GM18907 (cell line): ENCODE measurements around the gene NDUFB4.
"Not testable (repeated sequence)": the region's sequence is repeated elsewhere in the genome, so short reads cannot be mapped to it uniquely, and the experiment has no call there.

Source experiments
- ATAC-seq: cut with Tn5 transposase; IDR thresholded peaks from one replicate; pipeline ENCODE4 v1.9.1; 2021; ENCODE audit warnings: mild to moderate bottlenecking, moderate library complexity; ENCODE audit not compliant: unreplicated experiment

Gene NDUFB4

DNA sequence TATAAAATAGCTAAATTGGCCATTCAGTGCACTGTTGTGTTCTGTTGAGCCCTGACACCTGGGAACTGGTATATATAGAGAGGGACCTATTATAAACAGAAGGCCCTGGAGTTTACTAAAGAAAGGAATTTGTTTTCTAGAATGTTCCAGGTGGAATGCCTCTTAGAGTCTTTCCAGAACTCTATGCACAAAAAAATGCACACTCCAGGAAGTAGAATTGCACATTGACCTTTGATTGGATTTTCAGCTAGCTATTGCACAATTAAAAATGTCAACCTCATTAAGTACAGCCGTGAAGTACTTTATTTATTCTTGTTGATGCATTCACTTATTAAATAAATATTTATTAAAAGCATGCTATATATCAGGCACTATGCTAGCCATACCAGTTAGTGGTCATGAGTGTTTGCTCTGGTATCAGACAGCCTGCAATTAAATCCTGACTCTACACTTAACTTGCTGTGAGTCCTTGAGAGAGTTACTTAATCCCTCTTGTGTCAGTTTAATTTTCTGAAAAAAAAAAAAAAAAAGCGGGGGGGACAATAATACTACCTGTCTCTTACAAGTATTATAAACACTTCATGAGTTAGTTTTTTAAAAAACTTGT, 40.8 kb downstream of the NDUFB4 start:
- no peak for ATAC-seq

DNA sequence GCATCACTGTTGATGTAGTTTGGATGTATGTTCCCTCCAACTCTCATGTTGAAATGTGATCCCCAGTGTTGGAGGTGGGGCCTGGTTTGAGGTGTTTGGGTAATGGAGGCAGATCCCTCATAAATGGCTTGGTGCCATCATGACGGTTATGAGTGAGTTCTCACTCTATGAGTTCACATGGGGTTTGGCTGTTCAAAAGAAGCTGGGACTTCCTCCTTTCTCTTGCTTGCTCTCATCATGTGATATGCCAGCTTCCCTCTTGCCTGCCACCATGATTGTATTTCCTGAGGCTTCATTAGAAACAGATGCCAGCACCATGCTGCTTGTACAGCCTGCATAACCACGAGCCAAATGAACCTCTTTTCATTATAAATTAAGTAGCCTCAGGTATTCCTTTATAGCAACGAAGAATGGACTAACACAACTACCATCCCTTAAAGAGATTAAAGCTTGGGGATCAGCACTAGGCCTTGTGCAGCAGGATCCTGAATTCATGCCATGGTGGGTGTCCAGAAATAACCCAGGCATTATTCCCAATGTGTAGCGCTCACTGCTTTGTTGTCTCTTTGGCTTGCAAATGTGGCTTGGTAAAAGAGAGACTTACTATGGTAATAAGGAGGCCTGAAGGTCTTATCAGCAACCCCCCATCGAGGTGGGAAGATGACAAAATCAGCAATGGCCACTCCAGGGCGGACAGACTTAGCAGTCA, 41.9 kb downstream of the NDUFB4 start:
- no peak for ATAC-seq

DNA sequence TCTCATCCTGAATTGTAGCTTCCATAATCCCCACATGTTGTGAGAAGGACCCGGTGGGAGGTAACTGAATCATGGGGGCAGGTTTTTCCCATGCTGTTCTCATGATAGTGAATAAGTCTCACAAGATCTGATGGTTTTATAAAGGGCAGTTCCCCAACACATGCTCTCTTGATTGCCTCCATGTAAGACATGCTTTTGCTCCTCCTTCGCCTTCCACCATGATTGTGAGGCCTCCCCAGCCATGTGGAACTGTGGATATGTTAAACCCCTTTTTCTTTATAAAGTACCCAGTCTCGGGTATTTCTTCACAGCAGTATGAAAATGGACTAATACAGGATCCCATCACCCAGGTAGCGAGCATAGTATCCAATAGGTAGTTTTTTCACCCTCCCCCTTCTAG, 42.7 kb downstream of the NDUFB4 start:
- ATAC-seq, result not testable (repeated sequence)

DNA sequence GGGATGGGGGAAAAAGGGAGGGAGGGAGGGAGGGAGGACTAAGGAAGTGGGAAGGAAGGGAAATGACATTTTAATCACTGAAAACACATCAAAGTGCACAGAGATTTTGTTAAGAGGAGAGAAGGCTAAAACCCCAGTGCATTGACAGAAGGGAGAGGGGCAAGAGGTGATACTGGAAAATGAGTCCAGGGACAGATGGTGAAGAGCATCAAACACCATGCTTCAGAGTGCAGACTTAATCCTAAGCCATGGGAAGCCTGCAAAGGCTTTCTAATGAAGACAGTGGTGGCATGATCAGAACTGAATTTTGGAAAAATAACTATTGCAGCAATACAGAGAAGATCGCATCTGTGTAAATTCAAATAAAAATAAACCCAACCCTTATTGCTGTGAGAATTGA, 44.1 kb downstream of the NDUFB4 start:
- ATAC-seq, result no peak

DNA sequence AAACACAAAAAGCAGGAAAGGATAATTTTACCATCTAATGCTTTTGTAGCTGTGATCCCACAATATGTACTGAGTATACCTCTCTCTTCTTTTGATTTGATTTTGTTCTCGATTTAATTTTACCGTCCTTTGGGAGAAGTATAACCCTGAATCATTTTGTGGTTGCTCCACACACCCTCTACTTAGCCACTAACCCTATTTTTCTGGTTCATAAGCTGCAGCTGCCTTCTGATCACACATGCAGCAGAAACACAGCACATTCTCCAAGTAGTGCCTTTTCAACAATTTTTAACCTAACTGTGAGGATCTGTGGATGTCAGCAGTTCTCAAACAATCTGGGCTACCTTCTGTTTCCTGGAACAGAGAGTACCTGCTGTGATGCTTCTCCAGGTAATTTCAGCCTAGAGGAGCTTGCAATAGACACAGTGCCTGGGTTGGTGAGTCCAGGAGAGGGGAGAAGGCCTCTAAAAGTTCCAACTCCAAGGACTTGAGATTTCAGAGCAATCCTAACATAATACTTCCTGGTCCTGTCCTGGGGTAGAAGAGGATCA, 45.6 kb downstream of the NDUFB4 start:
- ATAC-seq, result no peak

DNA sequence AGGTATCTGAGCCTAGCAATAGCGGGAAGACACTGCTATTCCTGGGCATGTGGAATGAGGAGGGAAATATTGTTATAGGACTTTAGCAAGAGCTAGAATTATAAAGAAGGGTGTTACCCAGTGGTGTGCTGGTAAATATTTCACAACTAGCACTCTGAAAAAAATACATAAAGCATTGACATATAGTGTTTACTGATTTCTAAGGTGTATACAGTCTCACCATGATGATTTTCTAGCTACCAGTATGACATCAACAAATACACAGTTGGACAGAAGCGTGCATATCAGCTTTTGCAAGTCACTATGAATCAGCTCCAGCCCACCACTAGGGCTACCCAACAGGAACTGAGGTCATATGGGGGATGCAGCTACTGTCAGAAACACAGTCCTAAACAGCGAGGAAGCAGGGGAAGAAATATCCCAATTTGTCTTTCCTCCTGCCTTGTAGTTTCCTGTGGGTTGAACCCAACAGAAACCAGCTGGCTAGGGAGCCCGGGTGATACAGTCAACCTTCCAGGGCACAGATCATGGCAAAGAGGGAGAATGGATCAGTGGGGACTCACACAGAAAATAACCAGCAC, 46.3 kb downstream of the NDUFB4 start:
- ATAC-seq, result no peak

DNA sequence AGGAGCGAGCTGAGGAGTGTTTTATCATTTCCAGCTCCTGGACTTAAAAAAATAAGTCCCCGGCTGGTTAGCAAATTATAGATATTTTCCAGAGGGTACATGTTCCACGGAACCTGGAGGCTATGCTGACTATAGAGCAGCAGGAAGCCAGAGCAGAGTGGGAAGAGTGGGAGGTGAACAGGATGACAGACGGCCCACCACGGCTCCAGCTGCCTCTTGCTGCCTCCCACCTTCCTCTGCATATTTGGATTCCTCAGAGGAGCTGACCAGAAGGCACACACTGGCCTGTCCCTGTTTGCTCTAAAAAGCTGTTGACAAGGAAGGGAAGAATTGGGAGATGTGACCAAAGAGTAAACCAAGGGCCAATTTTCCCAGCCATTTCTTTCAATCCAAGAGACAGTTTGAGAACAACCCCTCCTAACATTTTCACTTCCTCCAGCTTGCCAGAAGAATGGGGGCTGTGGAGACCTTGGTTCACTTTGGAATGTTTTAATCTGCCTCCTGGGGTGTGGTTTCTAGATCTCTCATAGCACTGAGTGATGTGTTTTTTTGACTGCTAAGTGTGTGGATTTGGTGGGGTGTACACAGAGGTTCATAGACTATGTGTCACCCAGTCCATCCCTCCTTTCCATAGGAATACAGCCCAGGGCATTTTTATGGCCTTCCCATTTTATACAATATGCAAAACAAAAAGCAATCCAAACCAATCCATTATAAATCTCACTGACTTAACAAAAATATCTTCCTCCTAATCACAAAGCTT, 49.1 kb downstream of the NDUFB4 start:
- ATAC-seq, result no peak

DNA sequence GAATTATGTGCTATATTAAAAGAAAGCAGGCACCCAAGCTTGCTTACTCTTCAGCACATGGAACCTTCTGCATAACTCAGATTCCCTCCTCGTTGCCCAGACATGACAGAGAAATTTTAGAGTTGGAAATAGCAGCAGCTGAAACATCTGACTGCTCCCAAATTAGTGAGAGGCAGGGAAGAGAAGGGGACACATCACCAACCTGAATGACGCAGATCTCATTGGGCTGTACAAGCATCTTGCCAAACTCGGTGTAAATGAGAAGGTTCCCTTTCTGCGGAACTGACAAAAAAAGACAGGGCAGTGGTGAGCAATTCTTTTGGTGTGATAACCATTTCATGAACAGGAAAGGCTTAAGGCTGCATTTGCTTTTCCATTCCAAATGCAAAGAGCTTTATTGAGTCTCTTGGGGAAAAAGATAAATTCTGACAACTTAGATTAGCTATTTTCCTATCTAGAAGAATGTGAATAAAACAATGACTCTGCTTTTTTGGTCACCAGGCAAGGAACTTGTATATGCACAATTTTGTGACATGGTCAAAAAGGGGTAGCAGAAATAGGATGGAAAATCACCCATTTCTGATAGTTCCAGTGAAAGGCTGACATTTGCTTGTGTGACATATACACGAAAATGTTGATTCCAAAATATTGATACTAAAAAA, 50.8 kb downstream of the NDUFB4 start:
- ATAC-seq, result no peak

DNA sequence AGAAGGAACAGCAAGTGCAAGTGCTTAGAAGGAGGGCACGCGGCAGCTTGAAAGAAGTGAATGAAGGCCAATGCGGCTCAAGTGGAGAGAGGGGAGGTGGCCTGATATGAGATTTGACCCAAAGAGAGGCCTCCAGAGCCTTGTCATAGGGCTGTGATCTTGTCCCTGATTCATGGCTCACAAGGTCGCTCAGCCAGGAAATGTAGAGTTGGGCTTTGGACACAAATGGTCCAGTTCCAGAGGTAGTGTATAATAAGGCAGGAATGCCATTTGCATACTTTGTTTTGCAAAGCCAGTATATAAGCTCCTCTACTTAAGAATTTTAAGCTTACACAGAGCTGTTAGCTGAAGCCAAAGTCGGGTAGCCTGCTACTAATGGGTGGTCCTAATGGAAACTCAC, 52.2 kb downstream of the NDUFB4 start:
- ATAC-seq, result no peak

DNA sequence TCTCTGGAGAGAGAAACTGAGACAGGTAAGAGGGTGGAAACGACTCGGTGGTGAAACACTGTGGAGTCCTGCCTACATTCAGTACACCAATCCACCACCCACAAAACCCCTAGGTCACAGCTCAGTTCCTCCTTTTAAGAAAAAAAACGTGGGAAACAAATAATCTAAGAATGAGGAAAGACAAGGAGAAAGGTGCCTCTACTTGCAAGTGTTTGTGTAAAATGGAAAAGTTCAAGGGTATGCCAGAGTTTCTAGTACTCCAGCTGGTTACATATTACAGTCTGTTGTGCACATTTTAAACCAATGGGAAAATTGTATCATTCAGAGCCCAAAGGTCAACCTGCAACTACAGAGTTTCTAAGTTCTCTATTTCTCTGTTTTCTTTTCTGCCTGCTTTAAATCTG, 53.7 kb downstream of the NDUFB4 start:
- no peak for ATAC-seq

DNA sequence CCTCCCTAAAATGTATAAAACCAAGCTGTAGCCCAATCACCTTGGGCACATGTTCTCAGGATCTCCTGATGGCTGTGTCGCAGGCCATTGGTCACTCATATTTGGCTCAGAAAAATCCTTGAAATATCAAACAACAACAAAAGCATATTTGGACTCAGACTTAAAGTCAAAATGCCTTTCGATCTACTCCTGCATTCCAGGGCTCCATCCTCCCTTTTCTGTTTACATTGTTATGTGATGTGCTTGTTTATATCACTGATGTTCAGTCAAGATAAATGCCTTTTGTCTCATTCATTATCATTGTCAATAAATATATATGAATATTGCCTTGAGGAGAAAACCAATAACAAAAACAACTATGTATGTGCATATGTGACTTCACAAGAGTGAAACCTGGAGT, 54.2 kb downstream of the NDUFB4 start:
- ATAC-seq, result no peak
